Activated CD8-positive, alpha-beta T cell treated with anti-CD3 and anti-CD28 coated beads for 36 hours (primary cell): Measurements from ENCODE around the gene PSPN. TPM values are rescaled to one million over a fixed set of nuclear protein-coding genes. Genes with fewer than 3 reads are reported as not detected.

ENCODE experiments used
- ATAC-seq: fragments of 200-7000 bp; cut with Tn5 transposase; one replicate; pipeline ENCODE4 v1.10.0; 2021; ENCODE audit warnings: mild to moderate bottlenecking, moderate library complexity
- CTCF ChIA-PET: fragments of 350-600 bp; sonication (Branson Sonifier 250); formaldehyde crosslinking; loops from one replicate; lab custom pipeline; 2021; ENCODE audit warnings: antibody characterized with exemption; lab: Charles Lee
- POLR2A ChIA-PET: fragments of 350-600 bp; sonication (Branson Sonifier 250); formaldehyde crosslinking; loops from one replicate; lab custom pipeline; 2021; ENCODE audit warnings: antibody characterized with exemption; lab: Charles Lee
- DNase-seq: peaks from one replicate; pipeline ENCODE4 v3.0.0-alpha.2; 2020
- H3K27ac Mint-ChIP-seq: one replicate; pipeline ENCODE4 v1.8.0; 2021; ENCODE audit warnings: mild to moderate bottlenecking, mixed read lengths
- H3K27me3 Mint-ChIP-seq: one replicate; pipeline ENCODE4 v1.8.0; 2021; ENCODE audit warnings: mixed read lengths
- H3K36me3 Mint-ChIP-seq: one replicate; pipeline ENCODE4 v1.8.0; 2021; ENCODE audit warnings: low read depth, mixed read lengths
- H3K4me1 Mint-ChIP-seq: one replicate; pipeline ENCODE4 v1.8.0; 2021; ENCODE audit warnings: low read depth, mixed read lengths
- H3K4me3 Mint-ChIP-seq: one replicate; pipeline ENCODE4 v1.8.0; 2021; ENCODE audit warnings: mild to moderate bottlenecking, moderate library complexity, mixed read lengths
- H3K9me3 Mint-ChIP-seq: one replicate; pipeline ENCODE4 v1.8.0; 2021; ENCODE audit warnings: mixed read lengths
- intact Hi-C: fragments of 100-400 bp; cut with micrococcal nuclease; formaldehyde crosslinking; loops from one replicate; pipeline ENCODE4 v1.10.0; 2022
- total RNA-seq, 2 experiments: library from RNA; stranded (reverse); gene quantifications; one replicate each; pipeline ENCODE4 v1.2.3, GENCODE V29; 2021
- TF ChIP-seq, protein P1 (sequence below): fragments of 200-600 bp; IDR thresholded peaks from one replicate; pipeline ENCODE4 v1.8.0; 2022; ENCODE audit warnings: antibody characterized with exemption, mild to moderate bottlenecking

The PSPN gene
- total RNA-seq, 2 experiments from 2014 or later = 1.2 to 1.4 TPM

DNA sequence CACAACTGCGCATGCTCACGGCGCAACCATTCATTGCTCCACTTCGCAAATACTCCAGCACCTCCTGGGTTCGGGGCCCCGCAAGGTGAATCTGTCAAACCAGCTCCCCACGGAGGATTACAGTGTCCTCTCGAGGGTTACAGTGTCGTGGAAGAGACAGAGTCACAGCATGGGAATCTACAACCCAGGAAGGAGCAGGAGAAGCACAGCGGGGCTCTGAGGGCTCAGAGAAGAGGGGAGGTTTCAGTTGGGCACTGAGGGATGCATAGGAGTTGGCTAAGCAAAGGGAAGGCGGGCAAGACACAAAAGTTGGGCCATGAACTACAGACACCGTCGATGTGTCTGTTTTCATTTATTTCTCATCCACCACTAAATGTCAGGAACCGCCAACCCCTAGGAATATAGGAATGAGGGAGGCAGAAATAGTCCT, 18.3 kb upstream of the PSPN start:
- intact Hi-C loops = no loop called here
- TF ChIP-seq, protein P1, sequence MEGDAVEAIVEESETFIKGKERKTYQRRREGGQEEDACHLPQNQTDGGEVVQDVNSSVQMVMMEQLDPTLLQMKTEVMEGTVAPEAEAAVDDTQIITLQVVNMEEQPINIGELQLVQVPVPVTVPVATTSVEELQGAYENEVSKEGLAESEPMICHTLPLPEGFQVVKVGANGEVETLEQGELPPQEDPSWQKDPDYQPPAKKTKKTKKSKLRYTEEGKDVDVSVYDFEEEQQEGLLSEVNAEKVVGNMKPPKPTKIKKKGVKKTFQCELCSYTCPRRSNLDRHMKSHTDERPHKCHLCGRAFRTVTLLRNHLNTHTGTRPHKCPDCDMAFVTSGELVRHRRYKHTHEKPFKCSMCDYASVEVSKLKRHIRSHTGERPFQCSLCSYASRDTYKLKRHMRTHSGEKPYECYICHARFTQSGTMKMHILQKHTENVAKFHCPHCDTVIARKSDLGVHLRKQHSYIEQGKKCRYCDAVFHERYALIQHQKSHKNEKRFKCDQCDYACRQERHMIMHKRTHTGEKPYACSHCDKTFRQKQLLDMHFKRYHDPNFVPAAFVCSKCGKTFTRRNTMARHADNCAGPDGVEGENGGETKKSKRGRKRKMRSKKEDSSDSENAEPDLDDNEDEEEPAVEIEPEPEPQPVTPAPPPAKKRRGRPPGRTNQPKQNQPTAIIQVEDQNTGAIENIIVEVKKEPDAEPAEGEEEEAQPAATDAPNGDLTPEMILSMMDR = no peak
- peaks cover 18% of the 10 kb centered on the region for H3K36me3 Mint-ChIP-seq
- H3K27ac Mint-ChIP-seq = peak overlapping the region; percentile 97
- no peaks in the 10 kb centered on the region for H3K27me3 Mint-ChIP-seq
- H3K4me3 Mint-ChIP-seq = peak overlapping the region; percentile 80
- no peaks in the 10 kb centered on the region for H3K9me3 Mint-ChIP-seq
- peak; percentile 87 for DNase-seq
- CTCF ChIA-PET = interaction anchor here (1.0 kb wide), 1 partner anchor 18 kb away, joined by 3 read pairs; no protein-coding TSS in a partner anchor
- peaks cover 17% of the 10 kb centered on the region for H3K4me1 Mint-ChIP-seq
- POLR2A ChIA-PET = interaction anchor here (0.7 to 1.9 kb wide), 8 partner anchors 9 to 88 kb away, joined by 3 to 7 read pairs (median 4); partner anchors contain the start of genes CLPP, DENND1C and KHSRP
- ATAC-seq = no peak

GRCh38 chr19:6393074-6393982, 17.6 kb upstream of the PSPN start, which contains the start of gene GTF2F1:
TSS of gene GTF2F1 (minus strand) at chr19:6393164. CDS start at chr19:6392995, 169 bp downstream.
- Mint-ChIP-seq H3K27me3 (no peaks in the 10 kb centered on the region), H3K4me3 (peak within 1 kb of the TSS; percentile 80), H3K4me1 (peaks cover 17% of the 10 kb centered on the region), H3K9me3 (no peaks in the 10 kb centered on the region), H3K36me3 (peaks cover 21% of the 10 kb centered on the region), H3K27ac (peak within 1 kb of the TSS; percentile 97)
- intact Hi-C loops = no loop called here
- ChIA-PET POLR2A (interaction anchor here (0.6 to 1.9 kb wide), 9 partner anchors 10 to 1506 kb away, joined by 3 to 7 read pairs (median 4); partner anchors contain the start of genes CLPP, DENND1C and KHSRP), CTCF (interaction anchor here (1.0 kb wide), 1 partner anchor 19 kb away, joined by 3 read pairs; no protein-coding TSS in a partner anchor)
- DNase-seq = peak; percentile 97
- ATAC-seq = peak; percentile 86
- TF ChIP-seq, protein P1 = peak; percentile 28

DNA sequence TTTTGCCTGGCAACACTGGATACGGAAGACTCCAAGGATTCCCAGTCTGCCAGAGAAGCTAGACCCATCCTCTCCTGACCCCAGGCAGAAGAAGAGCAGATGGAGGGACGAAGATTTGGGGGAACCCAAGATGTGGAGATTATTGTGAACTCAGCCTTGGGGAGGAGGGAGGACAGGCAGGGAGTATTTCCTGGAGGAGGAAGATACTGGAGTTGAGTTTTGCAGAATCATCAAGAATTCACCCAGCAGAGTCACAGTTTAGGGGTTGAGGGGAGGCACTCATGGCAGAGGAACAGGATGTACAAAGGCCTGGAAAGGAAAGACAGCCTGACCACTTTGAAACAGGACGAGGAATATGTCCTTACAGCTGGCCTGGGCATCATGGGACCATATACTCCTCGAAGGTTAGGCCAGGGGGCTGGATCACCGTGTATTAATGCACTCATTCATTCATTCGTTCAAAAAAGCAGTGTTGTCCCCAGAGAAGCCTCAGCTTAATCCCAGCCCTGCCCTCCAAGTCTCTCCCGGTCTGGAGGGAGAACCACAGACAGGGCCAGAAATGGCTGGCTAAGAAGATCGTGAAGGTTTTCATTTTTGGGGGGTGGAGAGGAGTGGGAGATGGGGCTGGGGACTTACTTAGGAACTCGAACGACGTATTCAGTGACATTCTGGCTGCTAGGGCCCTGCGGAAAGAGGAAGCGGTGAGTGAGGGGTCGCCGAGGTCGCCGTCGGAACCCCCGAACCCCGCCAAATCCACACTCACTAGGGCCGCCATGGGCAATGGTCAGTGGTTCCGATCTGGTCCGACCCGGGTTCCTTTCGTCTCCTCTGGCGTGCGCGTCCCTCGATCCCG, 16.7 kb upstream of the PSPN start:
- CTCF ChIA-PET = no interaction called here
- Mint-ChIP-seq H3K9me3 (no peaks in the 10 kb centered on the region), H3K36me3 (peaks cover 23% of the 10 kb centered on the region), H3K4me3 (peak overlapping the region; percentile 80), H3K4me1 (peaks cover 17% of the 10 kb centered on the region), H3K27ac (peak overlapping the region; percentile 97), H3K27me3 (no peaks in the 10 kb centered on the region)
- TF ChIP-seq, protein P1 = no peak
- peak; percentile 6 for ATAC-seq
- POLR2A ChIA-PET = interaction anchor here (0.6 to 1.9 kb wide), 2 partner anchors 9 to 20 kb away, joined by 3 to 4 read pairs; no protein-coding TSS in a partner anchor
- no peak for DNase-seq
- intact Hi-C loops = no loop called here

DNA sequence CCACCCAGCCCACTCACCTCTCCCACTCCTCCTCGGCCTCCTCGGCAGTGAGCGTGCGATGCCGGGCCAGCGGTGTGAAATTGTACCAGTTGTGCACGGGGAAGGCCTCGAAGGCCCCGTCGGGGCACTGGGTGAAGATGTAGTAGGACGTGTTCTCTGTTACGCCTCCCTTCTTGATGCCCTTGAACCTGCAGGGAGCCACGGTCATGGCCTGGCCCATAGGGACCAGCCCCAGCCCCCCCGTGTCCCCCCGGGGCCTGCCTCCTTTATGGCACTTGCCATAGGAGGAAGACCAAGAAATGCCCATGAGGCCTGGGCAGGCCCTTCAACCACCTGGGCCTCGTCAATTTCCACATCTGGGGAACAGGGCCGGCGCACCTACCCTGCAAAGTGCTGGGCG, 11.6 kb upstream of the PSPN start:
- ChIA-PET CTCF (no interaction called here), POLR2A (interaction anchor here (1.3 to 1.4 kb wide), 3 partner anchors 11 to 17 kb away, joined by 3 to 4 read pairs (median 4); partner anchors contain the start of gene ALKBH7)
- DNase-seq (no peak), ATAC-seq (no peak)
- no peaks in the 10 kb centered on the region for H3K9me3 Mint-ChIP-seq
- TF ChIP-seq, protein P1 = no peak
- no peak overlapping the region for H3K27ac Mint-ChIP-seq
- H3K4me1 Mint-ChIP-seq = peaks cover 12% of the 10 kb centered on the region
- peaks cover 31% of the 10 kb centered on the region for H3K36me3 Mint-ChIP-seq
- H3K4me3 Mint-ChIP-seq = no peak overlapping the region
- intact Hi-C loops = no loop called here
- H3K27me3 Mint-ChIP-seq = no peaks in the 10 kb centered on the region
